Astrocyte of the cerebellum (primary cell): Measurements from ENCODE around the gene GNPTG.

Source experiments
- DNase-seq: peaks from one replicate; pipeline ENCODE4 v3.0.0-alpha.2; 2011; ENCODE audit warnings: low read depth
- H3K4me3 ChIP-seq: 2 replicates; pipeline ENCODE4 v1.5.1; 2011; ENCODE audit warnings: mild to moderate bottlenecking, low read depth, low read length, moderate library complexity
- CTCF ChIP-seq: IDR thresholded peaks from 2 replicates; pipeline ENCODE4 v1.5.1; 2012; ENCODE audit warnings: low read length, low read depth, moderate library complexity, mild to moderate bottlenecking; ENCODE audit errors: missing control alignments
- in situ Hi-C: cut with HindIII; loops from 2 replicates; pipeline ENCODE4 v1.10.0; 2017; ENCODE audit warnings: low sequenced_read_pairs

The GNPTG gene

DNA sequence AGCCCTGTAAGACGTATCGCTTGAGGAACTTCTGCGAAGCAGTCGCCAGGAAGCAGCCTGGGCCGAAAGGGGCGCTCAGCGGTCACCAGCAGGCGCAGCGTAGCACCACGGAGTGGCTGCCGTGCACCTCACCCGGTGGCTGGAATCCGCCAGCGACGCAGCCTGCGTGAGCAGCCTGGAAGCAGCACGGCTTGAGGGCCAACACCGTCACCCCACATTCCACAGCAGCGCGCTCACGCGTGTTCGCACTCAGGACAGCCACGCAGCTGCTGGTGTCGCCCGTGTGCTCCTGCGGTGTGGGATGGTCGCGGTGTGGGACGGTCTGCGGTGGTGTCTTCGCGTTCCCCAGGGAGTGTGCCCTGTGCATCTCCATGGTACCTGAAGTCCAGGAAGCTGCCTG lies 32.7 kb upstream of the GNPTG start:
- H3K4me3 ChIP-seq: no peak overlapping the region
- DNase-seq: no peak
- in situ Hi-C loops: no loop called here
- no peak for TF ChIP-seq CTCF

DNA sequence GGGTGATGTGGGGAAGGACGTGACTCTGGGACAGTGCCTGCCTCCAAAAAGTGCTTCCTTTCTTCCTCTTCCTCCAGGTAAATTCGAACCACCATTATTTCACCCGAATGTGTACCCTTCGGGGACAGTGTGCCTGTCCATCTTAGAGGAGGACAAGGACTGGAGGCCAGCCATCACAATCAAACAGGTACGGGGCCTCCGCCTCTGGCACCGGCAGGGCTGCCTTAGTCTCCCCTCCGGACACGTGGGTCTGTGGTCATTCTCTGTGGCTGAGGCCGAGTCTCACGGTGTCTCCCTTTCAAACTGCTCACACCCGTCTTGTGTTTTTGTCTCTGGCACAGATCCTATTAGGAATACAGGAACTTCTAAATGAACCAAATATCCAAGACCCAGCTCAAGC lies 31.6 kb upstream of the GNPTG start:
- no peak overlapping the region for H3K4me3 ChIP-seq
- in situ Hi-C loops: no loop called here
- TF ChIP-seq CTCF: no peak
- DNase-seq: no peak

GRCh38 chr16:1320658-1321240 lies 31.0 kb upstream of the GNPTG start:
- in situ Hi-C loops: no loop called here
- no peak for DNase-seq
- TF ChIP-seq CTCF: no peak

DNA sequence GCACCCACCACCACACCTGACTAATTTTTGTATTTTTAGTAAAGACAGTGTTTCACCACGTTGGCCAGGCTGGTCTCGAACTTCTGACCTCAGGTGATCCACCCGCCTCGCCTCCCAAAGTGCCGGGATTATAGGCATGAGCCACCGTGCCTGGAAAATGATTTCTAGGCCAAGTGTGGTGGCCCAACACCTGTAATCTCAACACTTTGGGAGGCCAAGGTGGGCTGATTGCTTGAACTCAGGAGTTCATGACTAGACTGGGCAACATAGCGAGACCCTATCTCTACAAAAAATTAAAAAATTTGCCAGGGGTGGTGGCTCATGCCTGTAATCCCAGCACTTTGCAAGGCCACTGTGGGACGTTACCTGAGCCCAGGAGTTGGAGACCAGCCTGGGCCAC lies 29.3 kb upstream of the GNPTG start:
- TF ChIP-seq CTCF: no peak

More at GRCh38 chr16:1320658-1321240, 31.0 kb upstream of the GNPTG start:
- no peak overlapping the region for H3K4me3 ChIP-seq

GRCh38 chr16:1323296-1324239 lies 28.2 kb upstream of the GNPTG start:
- no peak overlapping the region for H3K4me3 ChIP-seq
- in situ Hi-C loops: no loop called here
- TF ChIP-seq CTCF: no peak
- no peak for DNase-seq

More for the DNA sequence above, 29.3 kb upstream of the GNPTG start:
- in situ Hi-C loops: no loop called here
- no peak overlapping the region for H3K4me3 ChIP-seq
- no peak for DNase-seq

- no peak overlapping the region for H3K4me3 ChIP-seq
- in situ Hi-C loops: no loop called here
- no peak for DNase-seq
- TF ChIP-seq CTCF: no peak
Observed at GRCh38 chr16:1324286-1324826, 27.4 kb upstream of the GNPTG start.
